ENCODE measurements around the gene CELA3B.
"Not testable (repeated sequence)": the region's sequence is repeated elsewhere in the genome, so short reads cannot be mapped to it uniquely, and the experiment has no call there.

The CELA3B gene

GRCh38 chr1:21976703-21977239 lies at the start of gene CELA3B:
Gene CELA3B, plus strand, starts transcription at chr1:21977022. Its CDS starts 18 bp downstream, at chr1:21977040.
- not testable (repeated sequence) for DNase-seq

- DNase-seq: no peak
Observed at GRCh38 chr1:21927533-21928237, 49.1 kb upstream of the CELA3B start.

GRCh38 chr1:21930080-21930571 lies 46.7 kb upstream of the CELA3B start:
- DNase-seq: no peak

GRCh38 chr1:21930629-21931170 lies 46.1 kb upstream of the CELA3B start:
- DNase-seq: no peak

- no peak for DNase-seq
Observed at GRCh38 chr1:21931171-21932093, 45.4 kb upstream of the CELA3B start.

GRCh38 chr1:21932127-21932526 lies 44.7 kb upstream of the CELA3B start:
- DNase-seq: no peak

- DNase-seq: no peak
Observed at GRCh38 chr1:21933397-21934248, 43.2 kb upstream of the CELA3B start.

- DNase-seq: no peak
Observed at GRCh38 chr1:21935393-21935804, 41.4 kb upstream of the CELA3B start.

- DNase-seq: no peak
Observed at GRCh38 chr1:21935891-21936365, 40.9 kb upstream of the CELA3B start.

- no peak for DNase-seq
Observed at GRCh38 chr1:21936366-21937031, 40.3 kb upstream of the CELA3B start.

- DNase-seq: no peak
Observed at GRCh38 chr1:21937034-21937371, 39.8 kb upstream of the CELA3B start, which contains the start of gene HSPG2. Gene HSPG2, minus strand, starts transcription at chr1:21937310. Its CDS starts 93 bp downstream, at chr1:21937217.

- DNase-seq: peak; percentile 74
Observed at GRCh38 chr1:21937372-21938121, 39.3 kb upstream of the CELA3B start.

GRCh38 chr1:21938732-21939538 lies 37.9 kb upstream of the CELA3B start:
- DNase-seq: no peak

- no peak for DNase-seq
Observed at GRCh38 chr1:21939650-21940374, 37.0 kb upstream of the CELA3B start.

GRCh38 chr1:21940492-21940891 lies 36.3 kb upstream of the CELA3B start:
- DNase-seq: no peak

- DNase-seq: no peak
Observed at GRCh38 chr1:21941370-21941769, 35.5 kb upstream of the CELA3B start.

- DNase-seq: no peak
Observed at GRCh38 chr1:21942464-21942863, 34.4 kb upstream of the CELA3B start.

GRCh38 chr1:21942959-21943640 lies 33.7 kb upstream of the CELA3B start:
- not testable (repeated sequence) for DNase-seq

- no peak for DNase-seq
Observed at GRCh38 chr1:21944733-21945073, 32.1 kb upstream of the CELA3B start.
